LoVo (cell line): ENCODE data around the gene NAGPA.

Experiments used
- DNase-seq: peaks from one replicate; pipeline ENCODE4 v3.0.0-alpha.2; 2016; ENCODE audit warnings: low spot score

NAGPA gene

GRCh38 chr16:5027575-5028235 is 6.0 kb downstream of the NAGPA start:
- no peak for DNase-seq

- no peak for DNase-seq
Measured at GRCh38 chr16:5027086-5027485, 6.6 kb downstream of the NAGPA start.

DNA sequence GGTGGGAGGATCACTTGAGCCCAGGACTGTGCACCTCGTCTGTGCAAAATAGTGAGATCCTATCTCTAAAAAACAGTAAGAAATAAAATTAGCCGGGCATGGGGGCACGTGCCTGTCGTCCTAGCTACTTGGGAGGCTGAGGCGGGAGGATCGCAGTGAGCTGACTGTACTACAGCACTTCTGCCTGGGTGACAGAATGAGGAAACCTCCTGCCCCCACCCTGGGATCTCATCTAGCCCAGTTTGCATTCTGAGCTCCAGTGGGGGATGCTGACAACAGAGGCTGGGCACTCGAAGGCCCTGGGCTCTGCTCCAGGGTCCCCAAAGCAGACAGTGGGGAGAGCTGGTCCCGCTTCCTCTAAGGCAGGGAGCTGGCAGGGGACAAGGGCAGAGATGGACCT is 7.1 kb downstream of the NAGPA start:
- DNase-seq: no peak

GRCh38 chr16:5025171-5025632 is 8.5 kb downstream of the NAGPA start:
- DNase-seq: no peak

- peak; percentile 5 for DNase-seq
Measured at GRCh38 chr16:5024632-5025031, 9.1 kb downstream of the NAGPA start.

DNA sequence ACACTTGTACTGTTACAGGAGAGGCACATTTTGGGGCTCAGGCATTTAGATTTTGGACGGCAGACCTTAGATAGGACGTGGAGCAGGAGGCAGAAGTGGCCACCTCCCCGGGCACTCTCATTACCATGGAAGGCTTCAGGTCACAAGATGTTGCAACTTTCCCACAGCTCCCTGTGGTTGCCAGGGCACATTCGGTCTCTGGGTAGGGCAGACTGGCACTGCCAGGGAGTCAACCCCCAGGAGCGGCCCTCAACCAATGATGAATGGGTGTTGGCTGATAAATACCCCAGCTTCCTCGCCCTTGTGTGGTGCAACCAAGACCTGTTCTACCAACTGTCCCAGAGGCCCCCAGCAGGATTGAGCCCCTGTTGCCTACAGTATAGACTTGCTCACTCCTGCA is 11.2 kb downstream of the NAGPA start:
- no peak for DNase-seq

DNA sequence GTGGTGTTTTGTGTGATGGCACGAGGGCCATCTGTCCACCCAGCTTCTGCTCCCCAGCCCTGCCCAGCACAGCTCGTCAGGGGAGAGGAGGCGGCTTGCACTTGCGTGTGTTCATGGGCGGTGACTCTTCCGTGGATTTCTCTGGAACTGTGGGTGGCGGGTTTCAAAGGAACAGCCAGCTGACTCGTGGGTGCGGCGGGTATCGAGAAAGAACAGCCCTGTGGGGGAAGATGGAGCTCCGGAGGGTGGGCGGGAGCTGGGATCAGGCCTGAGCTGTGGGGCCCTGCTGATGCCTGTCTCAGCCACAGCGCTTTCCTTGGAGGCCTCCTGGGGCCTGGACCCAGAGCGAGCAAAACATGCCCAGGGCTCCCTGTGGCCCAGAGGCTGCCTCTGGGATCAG is 13.2 kb downstream of the NAGPA start:
- no peak for DNase-seq

DNA sequence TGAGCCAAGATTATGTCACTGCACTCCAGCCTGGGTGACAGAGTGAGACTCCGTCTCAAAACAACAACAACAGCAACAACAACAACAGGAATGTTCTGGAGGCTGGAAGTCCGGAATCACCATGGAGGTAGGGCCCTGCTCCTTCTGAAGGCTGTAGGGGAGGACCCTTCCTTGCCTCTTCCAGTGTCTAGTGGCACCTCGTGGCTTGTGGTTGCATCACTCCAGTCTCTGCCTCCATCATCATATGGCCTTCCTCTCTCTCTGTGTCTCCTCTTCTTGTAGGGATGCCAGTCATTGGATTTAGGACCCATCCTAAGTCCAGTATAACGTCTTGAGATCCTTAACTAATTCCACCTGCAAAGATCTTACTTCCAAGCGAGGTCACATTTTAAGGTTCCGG is 14.0 kb downstream of the NAGPA start:
- no peak for DNase-seq

DNA sequence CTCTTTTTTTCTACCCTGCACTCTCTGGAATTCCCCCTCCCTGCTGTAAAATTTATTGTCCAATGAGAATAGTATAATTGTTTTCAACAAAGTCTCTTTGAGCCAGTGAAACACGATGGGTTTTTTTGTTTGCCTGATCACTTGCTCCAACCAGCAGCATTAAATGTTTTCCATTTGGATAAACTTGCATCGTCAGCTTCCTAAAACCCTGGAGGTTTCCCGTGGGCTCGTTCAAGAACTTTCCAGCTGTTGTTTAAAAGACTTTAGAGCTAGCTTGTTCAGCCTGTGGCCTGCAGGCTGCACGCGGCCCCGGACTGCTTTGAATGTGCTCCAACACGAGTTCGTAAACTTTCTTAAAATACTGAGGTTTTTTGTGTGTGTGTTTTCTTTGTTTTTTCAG is 14.9 kb downstream of the NAGPA start:
- no peak for DNase-seq

DNA sequence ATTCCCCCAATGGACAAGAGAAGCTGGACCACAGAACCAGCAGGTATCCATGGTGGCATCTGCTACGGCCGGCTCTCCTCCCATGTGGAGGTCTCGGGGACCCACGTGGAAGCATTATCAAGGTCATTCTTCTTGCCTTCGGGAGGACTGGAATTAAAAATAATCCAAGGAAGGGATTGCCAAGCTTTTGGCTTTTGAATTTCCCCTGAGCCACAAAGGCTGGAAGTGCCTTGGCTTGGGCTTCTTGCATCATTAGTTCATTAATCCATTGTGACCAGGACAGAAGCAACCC is 16.1 kb downstream of the NAGPA start:
- no peak for DNase-seq

DNA sequence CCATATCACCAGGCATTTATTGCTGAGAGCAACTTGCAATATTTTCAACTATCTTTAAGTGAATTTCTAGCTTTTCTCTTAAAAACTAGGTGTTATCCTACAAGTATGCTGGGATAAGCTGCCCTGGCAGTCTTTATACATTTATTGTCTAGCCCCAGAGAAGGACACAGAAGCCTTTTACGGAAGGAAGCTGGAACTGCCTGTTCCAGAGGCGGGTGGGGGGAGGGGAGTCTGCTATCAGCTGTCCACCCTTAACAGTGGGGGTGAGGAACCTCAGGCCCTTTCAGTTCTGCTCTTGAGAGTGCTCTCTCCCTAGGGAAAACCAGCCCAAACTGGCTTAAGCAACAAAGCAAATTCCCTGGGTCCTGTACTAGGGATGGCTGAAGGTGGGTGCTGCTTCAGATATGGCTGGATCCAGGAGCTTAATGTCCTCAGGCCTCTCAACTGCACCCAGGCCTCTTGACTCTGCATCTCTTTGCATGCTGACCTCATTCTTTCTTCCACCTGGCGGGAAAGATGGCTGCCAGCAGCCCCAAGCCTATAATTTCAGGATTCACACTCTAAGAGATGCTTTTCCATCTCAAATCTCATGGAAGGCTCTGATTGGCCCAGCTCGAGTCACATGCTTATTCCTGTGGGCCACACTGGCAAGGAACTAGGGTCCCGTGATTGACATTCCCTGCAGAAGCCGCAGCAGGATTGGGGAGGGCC is 16.6 kb downstream of the NAGPA start:
- no peak for DNase-seq

- no peak for DNase-seq
Measured at GRCh38 chr16:5015887-5016286, 17.8 kb downstream of the NAGPA start.

GRCh38 chr16:5015351-5015750 is 18.4 kb downstream of the NAGPA start:
- no peak for DNase-seq

GRCh38 chr16:5012887-5013286 is 20.8 kb downstream of the NAGPA start:
- DNase-seq: no peak

DNA sequence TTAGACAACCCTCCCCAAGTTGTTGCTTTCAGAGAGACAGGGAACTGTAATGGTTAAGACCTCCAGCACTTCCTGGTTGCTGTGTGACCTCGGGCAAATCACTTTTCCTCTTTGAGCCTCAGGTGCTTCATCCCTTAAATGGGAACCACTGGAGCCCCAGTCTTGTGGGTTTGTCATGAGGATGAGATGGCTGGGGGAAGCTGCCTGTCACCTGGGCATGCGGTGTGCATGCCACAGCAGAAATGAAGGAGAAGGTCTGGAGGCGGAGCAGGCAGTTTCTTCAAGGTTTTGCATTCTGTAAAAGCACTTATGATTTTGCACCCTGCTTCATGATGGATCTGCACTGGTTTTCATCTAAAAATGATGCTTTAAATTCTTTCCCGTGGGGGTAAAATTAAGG is 22.1 kb downstream of the NAGPA start:
- DNase-seq: no peak

GRCh38 chr16:5010576-5011329 is 23.0 kb downstream of the NAGPA start:
- no peak for DNase-seq

GRCh38 chr16:5008311-5008731 is 25.4 kb downstream of the NAGPA start:
- DNase-seq: no peak

DNA sequence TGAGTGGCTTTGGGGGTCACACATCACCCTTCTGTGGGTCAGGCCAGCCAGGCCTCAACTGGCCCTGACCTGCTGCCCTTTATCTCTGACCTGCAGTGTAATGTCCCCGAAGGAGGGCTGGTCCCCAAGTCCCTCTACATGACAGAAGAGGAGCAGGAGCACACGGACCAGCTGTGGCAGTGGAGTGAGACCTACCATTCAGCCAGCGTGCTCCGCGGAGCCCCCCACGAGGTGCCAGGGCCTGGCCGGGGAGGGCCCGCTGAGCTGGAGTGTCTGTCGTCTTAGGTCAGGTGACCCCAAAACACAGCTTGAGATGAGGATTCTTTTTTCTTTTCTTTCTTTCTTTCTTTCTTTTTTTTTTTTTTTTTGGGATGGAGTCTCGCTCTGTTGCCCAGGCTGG is 26.5 kb downstream of the NAGPA start:
- DNase-seq: no peak

- no peak for DNase-seq
Measured at GRCh38 chr16:5006348-5007193, 27.2 kb downstream of the NAGPA start.

GRCh38 chr16:5005916-5006315 is 27.8 kb downstream of the NAGPA start:
- DNase-seq: no peak

- DNase-seq: no peak
Measured at GRCh38 chr16:5004311-5004710, 29.4 kb downstream of the NAGPA start.

GRCh38 chr16:5003828-5004227 is 29.9 kb downstream of the NAGPA start:
- DNase-seq: no peak
